Smooth muscle cell (in vitro differentiated cells): ENCODE results near the gene PATJ. TPM values are rescaled to one million over a fixed set of nuclear protein-coding genes. Genes with fewer than 3 reads are reported as not detected.
"Not testable (repeated sequence)": the region's sequence is repeated elsewhere in the genome, so short reads cannot be mapped to it uniquely, and the experiment has no call there.

Experiments used
- DNase-seq: peaks from one replicate; lab custom pipeline; 2025; ENCODE audit not compliant: unreplicated experiment; lab: John Stamatoyannopoulos, UW
- H2AFZ ChIP-seq: fragments of 200-600 bp; sonication (generic); 2 replicates; pipeline ENCODE4 v1.6.0; 2016; ENCODE audit warnings: antibody characterized with exemption, low read depth, mild to moderate bottlenecking
- H3F3A ChIP-seq: fragments of 200-600 bp; sonication (generic); 2 replicates; pipeline ENCODE4 v1.6.0; 2017; ENCODE audit warnings: antibody characterized with exemption, low read depth
- H3K27ac ChIP-seq: fragments of 200-600 bp; sonication (generic); 2 replicates; pipeline ENCODE4 v1.5.1; 2016; ENCODE audit warnings: low read depth, mild to moderate bottlenecking
- H3K27me3 ChIP-seq: fragments of 200-600 bp; sonication (generic); 2 replicates; pipeline ENCODE4 v1.6.1; 2016; ENCODE audit warnings: low read depth, mild to moderate bottlenecking
- H3K36me3 ChIP-seq: fragments of 200-600 bp; sonication (generic); 2 replicates; pipeline ENCODE4 v1.5.1; 2016; ENCODE audit warnings: low read depth
- H3K4me1 ChIP-seq: fragments of 200-600 bp; sonication (generic); 2 replicates; pipeline ENCODE4 v1.5.1; 2016; ENCODE audit warnings: low read depth
- H3K4me2 ChIP-seq: fragments of 200-600 bp; sonication (generic); 2 replicates; pipeline ENCODE4 v1.6.0; 2016; ENCODE audit warnings: mild to moderate bottlenecking
- H3K4me3 ChIP-seq: fragments of 200-600 bp; sonication (generic); 2 replicates; pipeline ENCODE4 v1.5.1; 2016; ENCODE audit warnings: mild to moderate bottlenecking
- H3K79me2 ChIP-seq: fragments of 200-600 bp; sonication (generic); 2 replicates; pipeline ENCODE4 v1.6.0; 2016; ENCODE audit warnings: low read depth, mild to moderate bottlenecking
- H3K9ac ChIP-seq: fragments of 200-600 bp; sonication (generic); 2 replicates; pipeline ENCODE4 v1.6.0; 2016; ENCODE audit warnings: low read depth
- H3K9me3 ChIP-seq: fragments of 200-600 bp; sonication (generic); replicated peaks from 2 replicates; pipeline ENCODE4 v1.5.1; 2016; ENCODE audit warnings: low read depth
- H4K20me1 ChIP-seq: fragments of 200-600 bp; sonication (generic); 2 replicates; pipeline ENCODE4 v1.6.0; 2016; ENCODE audit warnings: low read depth
- CTCF ChIP-seq: fragments of 200-600 bp; sonication (generic); IDR thresholded peaks from 2 replicates; pipeline ENCODE4 v1.5.1; 2017; ENCODE audit warnings: borderline replicate concordance, mild to moderate bottlenecking, antibody characterized with exemption; ENCODE audit not compliant: insufficient read depth, poor library complexity, severe bottlenecking
- WGBS: methylation state at CpG from one replicate; pipeline ENCODE4 v1.1.7; 2016; ENCODE audit warnings: low lambda C conversion rate; 5-methylcytosine and 5-hydroxymethylcytosine counted together
- polyA plus RNA-seq: library from polyadenylated mRNA; unstranded; fragments of >200 nt; fragmentation: Nextera tagmentation; extraction: Ambion mirVana; gene quantifications from 2 replicates; pipeline ENCODE4 v1.2.1, GENCODE V29; 2016
- total RNA-seq: library from RNA; depleted of rRNA; stranded (reverse); fragments of >200 nt; gene quantifications from 2 replicates; pipeline ENCODE4 v1.2.3, GENCODE V29; 2014

PATJ gene
- total and polyA plus RNA-seq, 2 experiments from 2014 or later: 3.5 to 12.3 TPM

DNA sequence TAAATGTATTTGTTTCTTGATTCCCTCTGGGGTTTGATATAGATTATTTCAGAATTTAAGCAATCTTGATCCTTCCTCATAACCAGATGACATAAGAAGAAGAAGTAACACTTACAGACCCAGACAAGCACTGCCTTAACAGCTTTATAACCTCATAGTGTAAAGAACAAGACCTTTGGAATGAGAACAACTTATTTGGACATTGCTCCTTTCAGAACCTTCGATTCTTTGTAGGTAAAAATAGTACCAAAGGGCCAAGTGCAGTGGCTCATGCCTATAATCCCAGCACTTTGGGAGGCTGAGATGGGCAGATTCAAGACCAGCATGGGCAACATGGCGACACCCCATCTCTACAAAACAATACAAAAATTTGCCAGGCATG, 32.4 kb upstream of the PATJ start:
- Histone ChIP-seq H3K9ac (no peak overlapping the region), H3F3A (no peaks in the 10 kb centered on the region), H3K4me3 (no peak overlapping the region), H3K27ac (no peak overlapping the region), H3K9me3 (no peaks in the 10 kb centered on the region), H3K4me2 (no peak overlapping the region), H4K20me1 (peaks cover 59% of the 10 kb centered on the region), H3K79me2 (peaks cover 5% of the 10 kb centered on the region), H3K27me3 (no peaks in the 10 kb centered on the region), H3K4me1 (no peaks in the 10 kb centered on the region), H2AFZ (no peak overlapping the region), H3K36me3 (no peaks in the 10 kb centered on the region)
- TF ChIP-seq CTCF: no peak
- WGBS: 92% methylated on average over 2 of the region's 2 CpGs
- DNase-seq: no peak

DNA sequence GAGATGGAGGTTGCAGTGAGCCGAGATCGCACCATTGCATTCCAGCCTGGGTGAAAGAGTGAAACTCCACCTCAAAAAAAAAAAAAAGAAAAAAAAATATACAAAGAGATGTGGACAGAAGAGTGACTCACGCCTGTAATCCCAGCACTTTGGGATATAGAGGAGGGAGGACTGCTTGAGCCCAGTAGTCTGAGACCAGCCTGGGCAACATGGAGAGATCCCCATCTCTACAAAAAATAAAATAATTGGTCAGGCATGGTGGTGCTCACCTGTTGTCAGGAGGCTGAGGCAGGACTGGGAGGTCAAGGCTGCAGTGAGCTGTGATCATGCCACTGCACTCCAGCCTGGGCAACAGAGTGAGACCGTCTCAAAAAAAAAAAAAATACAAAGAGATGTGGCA, 31.0 kb upstream of the PATJ start:
- not testable (repeated sequence) for H2AFZ ChIP-seq, H3K4me2 ChIP-seq, H3K36me3 ChIP-seq, H3K4me3 ChIP-seq, H3K4me1 ChIP-seq, DNase-seq, H3K27ac ChIP-seq, H3K27me3 ChIP-seq, H3F3A ChIP-seq, H3K9ac ChIP-seq, H3K9me3 ChIP-seq
- 79% methylated on average over 4 of the region's 4 CpGs for WGBS
- Histone ChIP-seq H3K79me2 (peaks cover 12% of the 10 kb centered on the region), H4K20me1 (peaks cover 64% of the 10 kb centered on the region)

DNA sequence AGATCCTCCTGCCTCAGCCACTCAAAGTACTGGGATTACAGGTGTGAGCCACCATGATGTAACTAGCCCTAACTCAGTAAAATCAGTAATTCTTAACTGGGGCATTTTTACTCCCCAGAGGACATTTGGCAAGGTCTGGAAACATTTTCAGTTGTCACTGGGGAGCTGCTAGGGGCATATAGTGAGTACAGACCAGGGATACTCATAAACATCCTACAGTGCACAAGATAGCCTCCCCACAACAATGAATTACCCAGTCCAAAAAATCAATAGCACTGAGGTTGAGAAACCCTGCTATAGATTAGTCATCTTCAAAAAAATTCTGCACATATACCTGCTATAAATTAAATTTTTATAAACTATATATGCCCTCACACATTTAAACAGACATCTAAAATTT, 30.3 kb upstream of the PATJ start:
- Histone ChIP-seq H3K9ac (no peak overlapping the region), H4K20me1 (peaks cover 69% of the 10 kb centered on the region), H3K27ac (no peak overlapping the region), H3K79me2 (peaks cover 16% of the 10 kb centered on the region), H2AFZ (no peak overlapping the region), H3K4me1 (no peaks in the 10 kb centered on the region), H3K27me3 (no peaks in the 10 kb centered on the region), H3K9me3 (no peaks in the 10 kb centered on the region), H3K4me3 (no peak overlapping the region), H3K4me2 (no peak overlapping the region), H3K36me3 (no peaks in the 10 kb centered on the region), H3F3A (no peaks in the 10 kb centered on the region)
- no peak for DNase-seq
- no peak for TF ChIP-seq CTCF

- not testable (repeated sequence) for H3F3A ChIP-seq, H3K4me2 ChIP-seq, H3K4me3 ChIP-seq, H3K27me3 ChIP-seq, H3K4me1 ChIP-seq, H3K9ac ChIP-seq, H2AFZ ChIP-seq, H3K36me3 ChIP-seq, H3K9me3 ChIP-seq, DNase-seq, H3K27ac ChIP-seq
- Histone ChIP-seq H3K79me2 (peaks cover 52% of the 10 kb centered on the region), H4K20me1 (peaks cover 39% of the 10 kb centered on the region)
- WGBS: 97% methylated on average over 8 of the region's 8 CpGs
Observed at GRCh38 chr1:61718996-61719663, 23.1 kb upstream of the PATJ start.

GRCh38 chr1:61724506-61724812, 17.8 kb upstream of the PATJ start:
- Histone ChIP-seq H2AFZ (peak overlapping the region; percentile 100), H3K79me2 (peaks cover 43% of the 10 kb centered on the region), H3K27me3 (no peaks in the 10 kb centered on the region), H3K9ac (peak overlapping the region; percentile 99), H3K4me2 (peak overlapping the region; percentile 93), H3K36me3 (no peaks in the 10 kb centered on the region), H3K4me3 (peak overlapping the region; percentile 97), H4K20me1 (peaks cover 6% of the 10 kb centered on the region), H3K9me3 (no peaks in the 10 kb centered on the region), H3K4me1 (peaks cover 7% of the 10 kb centered on the region), H3F3A (no peaks in the 10 kb centered on the region), H3K27ac (peak overlapping the region; percentile 86)
- TF ChIP-seq CTCF: no peak
- WGBS: 10% methylated on average over 3 of the region's 3 CpGs
- DNase-seq: no peak
